Stimulated activated naive CD8-positive, alpha-beta T cell treated with anti-CD3 and anti-CD28 coated beads, Interleukin-15, Interleukin-2, amounts not matched to agents 100 ng/mL and 50 ng/mL, for 24 hours (primary cell): ENCODE data around the gene MAML3.
A peak's percentile ranks its signal among the peaks of the same experiment; 100 is the strongest.

Source experiments
- H3K27ac Mint-ChIP-seq: one replicate; pipeline ENCODE4 v1.8.0; 2021; ENCODE audit warnings: mild to moderate bottlenecking, mixed read lengths
- H3K27me3 Mint-ChIP-seq: one replicate; pipeline ENCODE4 v1.8.0; 2021; ENCODE audit warnings: mixed read lengths
- H3K36me3 Mint-ChIP-seq: one replicate; pipeline ENCODE4 v1.8.0; 2021; ENCODE audit warnings: low read depth, mixed read lengths
- H3K4me1 Mint-ChIP-seq: one replicate; pipeline ENCODE4 v1.8.0; 2021; ENCODE audit warnings: low read depth, mixed read lengths
- H3K4me3 Mint-ChIP-seq: one replicate; pipeline ENCODE4 v1.8.0; 2021; ENCODE audit warnings: mild to moderate bottlenecking, mixed read lengths
- H3K9me3 Mint-ChIP-seq: one replicate; pipeline ENCODE4 v1.8.0; 2021; ENCODE audit warnings: mixed read lengths

Gene MAML3

GRCh38 chr4:140168936-140169335, 15.0 kb upstream of the MAML3 start:
- Mint-ChIP-seq H3K4me3 (no peak overlapping the region), H3K27ac (no peak overlapping the region), H3K4me1 (no peaks in the 10 kb centered on the region), H3K36me3 (no peaks in the 10 kb centered on the region), H3K27me3 (no peaks in the 10 kb centered on the region), H3K9me3 (no peaks in the 10 kb centered on the region)

GRCh38 chr4:140168474-140168873, 14.5 kb upstream of the MAML3 start:
- Mint-ChIP-seq H3K36me3 (no peaks in the 10 kb centered on the region), H3K4me3 (no peak overlapping the region), H3K9me3 (no peaks in the 10 kb centered on the region), H3K27ac (no peak overlapping the region), H3K27me3 (no peaks in the 10 kb centered on the region), H3K4me1 (peaks cover 2% of the 10 kb centered on the region)

DNA sequence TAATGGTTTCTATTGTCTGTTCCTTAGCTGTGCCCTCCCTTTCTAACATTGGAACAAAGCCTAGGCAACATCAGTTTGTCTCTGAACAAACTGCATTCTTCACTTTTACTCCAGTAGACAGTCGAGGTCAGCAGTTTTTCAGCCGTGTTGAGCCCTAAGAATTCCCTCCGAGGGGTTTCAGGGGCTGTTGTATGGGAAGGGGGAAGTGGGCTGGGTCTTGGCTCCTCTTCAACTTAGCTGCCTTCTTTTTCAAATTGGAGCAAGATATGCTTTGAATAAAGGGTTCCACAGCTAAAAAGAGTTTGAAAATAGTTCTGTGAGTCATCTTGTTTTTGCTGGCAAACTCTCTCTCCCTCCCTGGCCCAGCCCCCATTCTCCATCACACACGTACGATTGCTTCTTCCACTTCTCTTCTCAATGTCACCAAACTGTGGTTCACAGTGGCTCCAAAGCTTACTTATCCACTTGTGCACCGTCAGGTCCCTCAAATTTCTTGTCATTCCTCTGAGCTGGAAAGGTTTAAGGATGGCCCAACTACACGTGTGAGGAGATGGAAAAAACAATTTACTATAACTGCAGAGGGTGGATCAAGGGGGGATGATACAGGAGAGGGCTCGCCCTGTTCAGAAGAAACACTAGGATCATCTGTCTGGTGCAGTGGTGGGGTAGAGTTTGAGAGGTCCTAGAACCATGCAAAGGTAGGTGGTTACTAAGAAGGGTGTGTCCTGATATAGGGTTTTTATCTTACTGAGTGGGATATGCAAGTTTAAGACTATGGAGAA, 9.2 kb upstream of the MAML3 start:
- Mint-ChIP-seq H3K4me1 (peaks cover 13% of the 10 kb centered on the region), H3K27ac (no peak overlapping the region), H3K9me3 (no peaks in the 10 kb centered on the region), H3K27me3 (peaks cover 18% of the 10 kb centered on the region), H3K36me3 (no peaks in the 10 kb centered on the region), H3K4me3 (no peak overlapping the region)

- no peak overlapping the region for H3K4me3 Mint-ChIP-seq
- H3K9me3 Mint-ChIP-seq, result no peaks in the 10 kb centered on the region
- H3K4me1 Mint-ChIP-seq, result peaks cover 16% of the 10 kb centered on the region
- H3K36me3 Mint-ChIP-seq, result no peaks in the 10 kb centered on the region
- no peak overlapping the region for H3K27ac Mint-ChIP-seq
- peaks cover 18% of the 10 kb centered on the region for H3K27me3 Mint-ChIP-seq
Observed at GRCh38 chr4:140162596-140162995, 8.6 kb upstream of the MAML3 start.

DNA sequence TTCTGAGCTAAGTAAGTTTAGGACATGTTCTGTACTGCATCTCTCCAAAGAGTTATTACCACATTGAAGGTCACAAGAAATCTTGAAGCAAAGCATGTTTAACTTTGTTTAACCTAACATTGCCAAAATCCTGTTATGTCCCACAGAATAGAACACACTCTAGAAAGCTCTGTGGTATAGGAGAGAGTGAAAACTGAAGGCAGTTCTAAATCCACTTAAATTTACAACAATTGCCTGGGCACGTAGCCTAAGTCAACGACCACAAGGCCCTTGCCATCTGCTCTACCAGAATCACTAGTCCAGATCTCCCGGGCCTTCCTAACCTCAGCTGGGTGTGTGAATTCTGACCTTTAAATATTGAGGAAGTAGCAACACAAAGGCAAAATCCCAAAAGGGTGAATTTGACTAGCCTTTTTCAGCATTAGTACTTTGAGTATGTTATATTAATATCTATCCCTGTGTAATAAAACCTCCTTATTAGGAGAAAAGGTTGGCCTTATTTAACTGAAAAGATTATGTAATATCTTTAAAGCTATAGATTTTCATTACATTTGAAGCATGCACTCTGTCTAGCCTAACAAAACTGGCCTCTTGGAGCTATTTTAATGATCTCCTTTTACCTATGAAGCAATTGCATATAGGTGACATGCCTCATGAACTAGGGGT, 4.5 kb upstream of the MAML3 start:
- Mint-ChIP-seq H3K4me3 (no peak overlapping the region), H3K9me3 (no peaks in the 10 kb centered on the region), H3K27ac (no peak overlapping the region), H3K36me3 (no peaks in the 10 kb centered on the region), H3K27me3 (peaks cover 30% of the 10 kb centered on the region), H3K4me1 (peaks cover 52% of the 10 kb centered on the region)

DNA sequence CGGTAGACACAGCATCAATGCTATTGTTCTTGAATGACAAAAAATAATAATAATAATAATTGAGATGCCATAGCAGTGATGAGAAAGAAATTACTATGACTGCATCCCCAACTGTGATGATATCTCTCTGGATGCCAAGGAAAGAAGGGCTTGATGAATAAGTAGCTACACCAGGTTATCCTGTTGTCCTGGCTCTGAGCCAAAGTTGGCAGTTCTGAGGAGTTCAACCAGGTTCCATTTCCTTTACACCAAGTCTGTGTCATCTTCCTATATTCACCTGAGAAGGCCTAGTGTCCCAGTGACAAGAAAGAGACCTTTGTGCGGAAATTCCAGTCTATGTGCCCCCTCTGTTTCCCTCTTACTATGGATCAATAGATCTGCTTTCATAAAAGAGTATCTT, 3.4 kb upstream of the MAML3 start:
- Mint-ChIP-seq H3K4me3 (no peak overlapping the region), H3K4me1 (peaks cover 45% of the 10 kb centered on the region), H3K9me3 (no peaks in the 10 kb centered on the region), H3K27ac (peak overlapping the region; percentile 90), H3K27me3 (peaks cover 24% of the 10 kb centered on the region), H3K36me3 (no peaks in the 10 kb centered on the region)

DNA sequence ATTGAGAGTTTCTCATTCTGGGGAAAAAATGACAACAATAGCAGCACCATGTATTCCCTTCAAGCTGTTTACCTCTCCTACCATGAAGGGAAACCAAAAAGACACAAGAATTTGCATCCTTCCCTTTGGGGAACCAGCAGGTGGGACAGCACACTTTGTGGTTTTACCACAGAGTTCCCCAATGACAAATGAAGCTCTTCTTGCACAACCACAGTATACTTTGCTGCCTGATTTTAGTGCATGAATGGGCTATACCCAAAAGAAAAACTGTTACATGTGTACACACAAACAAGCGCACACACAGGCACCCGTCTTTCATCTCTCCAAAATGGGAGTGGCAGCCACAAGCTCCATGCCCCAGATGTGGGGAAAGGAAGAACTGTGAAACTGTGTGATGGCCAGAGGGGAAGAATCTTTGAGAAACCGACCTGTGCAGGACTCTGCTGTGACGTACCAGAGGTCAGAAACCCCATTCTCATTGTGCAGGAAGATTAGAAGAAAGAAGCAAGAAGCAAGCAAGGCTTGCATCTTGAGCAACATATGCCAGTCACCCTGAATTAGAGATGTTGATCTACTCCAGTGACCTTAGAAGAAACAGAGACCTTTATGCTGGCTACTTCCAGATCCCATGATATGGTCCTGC, 2.7 kb upstream of the MAML3 start:
- no peaks in the 10 kb centered on the region for H3K36me3 Mint-ChIP-seq
- no peaks in the 10 kb centered on the region for H3K9me3 Mint-ChIP-seq
- H3K4me1 Mint-ChIP-seq, result peaks cover 45% of the 10 kb centered on the region
- peak overlapping the region; percentile 90 for H3K27ac Mint-ChIP-seq
- H3K27me3 Mint-ChIP-seq, result peaks cover 23% of the 10 kb centered on the region
- H3K4me3 Mint-ChIP-seq, result peak overlapping the region; percentile 69

DNA sequence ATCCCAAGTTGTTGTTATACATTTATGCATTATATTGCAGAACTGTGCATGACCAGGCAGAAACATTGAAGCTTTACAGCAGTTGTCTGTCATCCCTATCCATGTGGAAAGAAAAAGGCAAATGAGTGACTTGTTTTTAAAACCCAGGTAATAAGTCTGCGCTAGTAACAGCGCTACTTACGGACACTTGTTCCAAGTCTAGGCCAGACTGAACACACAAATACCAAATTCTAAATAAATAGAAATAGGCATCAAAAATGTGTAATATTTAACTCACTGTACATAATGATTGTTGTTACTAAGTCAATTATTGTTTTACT, 548 bp upstream of the MAML3 start:
- peaks cover 55% of the 10 kb centered on the region for H3K4me1 Mint-ChIP-seq
- H3K9me3 Mint-ChIP-seq, result no peaks in the 10 kb centered on the region
- no peaks in the 10 kb centered on the region for H3K36me3 Mint-ChIP-seq
- H3K4me3 Mint-ChIP-seq, result peak overlapping the region; percentile 94
- H3K27ac Mint-ChIP-seq, result peak overlapping the region; percentile 78
- peaks cover 21% of the 10 kb centered on the region for H3K27me3 Mint-ChIP-seq

GRCh38 chr4:140153419-140153717, 616 bp downstream of the MAML3 start:
- Mint-ChIP-seq H3K4me3 (peak overlapping the region; percentile 94), H3K27ac (peak overlapping the region; percentile 86), H3K9me3 (no peaks in the 10 kb centered on the region), H3K4me1 (peaks cover 60% of the 10 kb centered on the region), H3K27me3 (peaks cover 25% of the 10 kb centered on the region), H3K36me3 (no peaks in the 10 kb centered on the region)

DNA sequence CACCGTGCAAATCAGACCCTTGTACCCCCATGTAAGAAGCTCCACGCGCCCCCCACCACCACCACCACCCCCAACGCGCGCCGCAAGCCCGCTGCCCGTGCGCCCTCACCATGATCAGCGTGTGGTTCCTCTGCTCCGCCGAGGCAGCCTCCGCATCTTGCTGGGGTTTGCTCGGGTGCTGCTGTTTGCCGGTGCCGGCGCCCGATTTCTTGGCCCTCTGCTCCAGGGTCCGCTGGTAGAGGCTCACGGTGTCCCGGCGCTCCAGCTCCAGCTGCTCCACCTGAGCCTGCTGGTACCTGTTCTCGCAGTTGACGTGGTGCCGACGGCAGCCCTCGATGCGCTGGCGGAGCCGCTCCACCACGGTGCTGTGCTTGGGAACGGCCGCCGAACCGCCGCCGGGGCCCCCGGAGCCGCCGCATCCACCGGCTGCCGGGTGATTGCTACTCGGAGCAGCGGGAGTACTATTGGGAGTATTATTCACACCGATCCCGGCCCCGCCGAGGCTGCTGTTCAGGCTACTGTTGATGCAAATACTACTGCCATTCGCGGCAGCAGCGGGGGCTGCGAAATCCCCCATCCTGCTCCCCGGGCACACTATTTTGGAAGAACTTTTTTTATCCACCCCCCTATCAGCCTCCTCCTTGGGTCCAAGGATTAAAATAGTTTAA, 1.1 kb downstream of the MAML3 start:
- Mint-ChIP-seq H3K4me3 (peak overlapping the region; percentile 94), H3K9me3 (no peaks in the 10 kb centered on the region), H3K36me3 (no peaks in the 10 kb centered on the region), H3K27ac (peak overlapping the region; percentile 86), H3K4me1 (peaks cover 60% of the 10 kb centered on the region), H3K27me3 (peaks cover 30% of the 10 kb centered on the region)

- Mint-ChIP-seq H3K9me3 (no peaks in the 10 kb centered on the region), H3K4me1 (peaks cover 53% of the 10 kb centered on the region), H3K27ac (peak overlapping the region; percentile 83), H3K36me3 (no peaks in the 10 kb centered on the region), H3K27me3 (peaks cover 35% of the 10 kb centered on the region), H3K4me3 (peak overlapping the region; percentile 94)
Observed at GRCh38 chr4:140152013-140152703, 1.8 kb downstream of the MAML3 start.

DNA sequence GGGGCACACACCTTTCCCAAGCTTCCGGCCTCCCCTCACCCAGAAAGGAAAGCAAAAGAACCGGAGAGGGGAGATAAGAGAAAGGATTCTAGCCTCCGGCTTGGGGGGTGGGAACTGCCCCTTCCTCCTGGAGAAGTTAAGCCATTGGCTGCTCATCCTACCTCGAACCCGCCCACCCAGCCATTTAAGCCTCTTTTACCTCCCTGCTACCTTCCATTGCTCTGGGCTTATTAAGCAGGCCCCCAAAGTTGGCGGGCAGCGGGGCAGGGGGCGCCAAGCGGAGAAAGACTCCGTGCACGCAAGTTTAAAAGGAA, 2.3 kb downstream of the MAML3 start:
- H3K27me3 Mint-ChIP-seq, result peaks cover 35% of the 10 kb centered on the region
- peaks cover 48% of the 10 kb centered on the region for H3K4me1 Mint-ChIP-seq
- H3K9me3 Mint-ChIP-seq, result no peaks in the 10 kb centered on the region
- no peaks in the 10 kb centered on the region for H3K36me3 Mint-ChIP-seq
- H3K4me3 Mint-ChIP-seq, result peak overlapping the region; percentile 94
- peak overlapping the region; percentile 83 for H3K27ac Mint-ChIP-seq

DNA sequence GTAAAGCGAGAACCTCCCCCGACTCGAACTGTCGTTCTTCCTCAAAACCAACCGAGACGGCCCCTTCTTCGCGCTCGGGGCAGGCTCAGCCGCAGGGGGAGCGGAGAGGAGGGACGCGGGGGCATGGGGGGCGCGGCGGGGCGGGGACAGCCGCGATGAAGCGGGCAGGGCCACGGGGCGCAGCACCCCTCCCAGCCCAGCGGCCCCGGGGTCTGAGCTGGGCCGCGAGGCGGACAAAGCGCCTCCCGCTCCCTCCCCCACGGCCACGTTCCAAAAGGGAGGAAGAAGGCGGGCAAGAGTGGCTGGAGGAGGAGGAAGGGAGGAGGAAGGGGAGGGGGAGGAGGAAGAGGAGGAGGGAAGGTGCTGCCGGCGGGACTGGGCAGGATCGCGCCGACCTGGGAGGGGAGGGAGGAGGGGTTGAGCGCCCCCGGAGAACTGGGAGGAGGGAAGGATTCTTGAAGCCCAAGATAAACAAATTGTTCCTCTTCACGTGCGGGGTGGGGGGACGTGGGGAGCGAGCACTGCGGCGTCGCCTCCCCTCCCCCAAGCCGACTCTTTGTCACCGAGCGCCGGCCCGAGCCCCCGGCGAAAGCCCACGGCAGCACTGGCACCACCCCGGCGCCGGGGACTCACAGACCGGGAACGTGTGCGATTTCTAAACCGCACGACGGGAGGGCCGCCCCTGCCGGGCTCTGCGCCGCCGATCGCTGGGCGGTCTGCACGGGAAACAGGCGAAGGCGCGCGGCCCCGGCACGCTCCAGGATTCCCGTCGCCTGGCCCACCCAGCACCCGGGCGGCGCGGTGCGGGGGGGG, 2.9 kb downstream of the MAML3 start:
- Mint-ChIP-seq H3K9me3 (no peaks in the 10 kb centered on the region), H3K27ac (peak overlapping the region; percentile 65), H3K4me3 (peak overlapping the region; percentile 94), H3K4me1 (peaks cover 42% of the 10 kb centered on the region), H3K27me3 (peaks cover 34% of the 10 kb centered on the region), H3K36me3 (no peaks in the 10 kb centered on the region)

- Mint-ChIP-seq H3K27ac (peak overlapping the region; percentile 67), H3K36me3 (no peaks in the 10 kb centered on the region), H3K9me3 (no peaks in the 10 kb centered on the region), H3K27me3 (peaks cover 34% of the 10 kb centered on the region), H3K4me3 (peak overlapping the region; percentile 84), H3K4me1 (peaks cover 37% of the 10 kb centered on the region)
Observed at GRCh38 chr4:140150636-140150885, 3.4 kb downstream of the MAML3 start.
